ENCODE results near the gene ITGA5. TPM values are rescaled to one million over a fixed set of nuclear protein-coding genes. Genes with fewer than 3 reads are reported as not detected.
A peak's percentile ranks its signal among the peaks of the same experiment; 100 is the strongest.

ITGA5 gene
- total RNA-seq, 1 donor from 2014 or later, result 688 TPM

DNA sequence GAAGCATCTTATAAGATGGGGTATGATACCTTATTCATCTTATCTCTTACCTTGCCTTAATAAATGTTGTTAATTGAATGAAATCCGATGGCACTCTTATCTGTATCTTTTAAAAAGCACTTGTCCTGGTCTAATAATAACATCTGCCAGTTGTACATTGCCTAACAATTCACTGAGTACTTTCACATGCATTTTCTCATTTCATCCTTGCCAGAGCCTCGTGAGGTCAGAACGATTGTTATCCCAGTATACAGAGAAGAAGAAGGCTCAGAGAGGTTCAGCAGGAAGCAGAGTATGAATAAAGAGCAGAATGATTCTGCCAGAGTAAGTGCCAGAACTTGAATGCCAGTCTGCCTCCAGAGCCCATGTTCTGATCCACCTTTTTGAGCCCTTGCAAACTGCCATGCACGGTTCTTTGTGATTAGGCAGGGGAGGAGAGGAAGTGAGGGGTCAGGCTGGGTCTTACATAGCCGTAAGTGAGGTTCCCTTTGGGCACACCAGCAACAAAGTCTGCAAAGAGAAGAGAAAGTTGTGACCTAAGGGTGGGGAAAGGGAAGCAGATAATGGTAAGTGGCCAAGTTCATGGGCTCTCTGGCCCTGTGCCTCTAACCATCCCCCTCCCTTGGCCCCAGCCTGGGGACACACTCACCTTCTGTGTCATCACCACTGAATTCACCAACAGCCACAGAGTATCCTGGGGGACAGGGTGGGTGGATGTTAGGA, 11.7 kb downstream of the ITGA5 start:
- Mint-ChIP-seq H3K9me3 (ENCODE audit: unreplicated experiment) (no peaks in the 10 kb centered on the region), H3K4me3 (ENCODE audit: unreplicated experiment) (peak overlapping the region; percentile 4), H3K27ac (ENCODE audit: unreplicated experiment) (peak overlapping the region; percentile 20), H3K4me1 (ENCODE audit: unreplicated experiment) (peaks cover 27% of the 10 kb centered on the region), H3K27me3 (ENCODE audit: unreplicated experiment) (peaks cover 7% of the 10 kb centered on the region), H3K36me3 (ENCODE audit: low read depth, unreplicated experiment) (peaks cover 56% of the 10 kb centered on the region)
- DNase-seq (ENCODE audit: low spot score), result no peak
- TF ChIP-seq CTCF (IDR thresholded peaks at IDR 0.05; ENCODE audit: unreplicated experiment), result no peak

DNA sequence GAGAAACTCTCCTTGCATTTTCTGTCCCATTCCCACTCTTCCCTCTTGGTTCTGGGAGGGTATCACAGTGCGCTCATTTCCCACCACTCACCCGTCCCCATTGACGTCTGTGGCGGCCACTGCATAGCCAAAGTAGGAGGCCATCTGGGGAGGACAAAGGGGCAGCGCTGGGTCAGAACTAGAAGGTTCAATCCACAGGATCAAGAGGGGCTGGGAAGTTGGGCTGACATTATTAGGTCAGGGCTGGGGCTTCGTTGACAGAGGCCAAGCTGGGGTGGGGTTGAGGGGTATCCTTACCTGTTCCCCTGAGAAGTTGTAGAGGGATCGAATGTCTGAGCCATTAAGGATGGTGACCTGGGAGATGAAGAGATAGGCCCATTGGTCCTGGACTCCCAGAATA, 13.5 kb downstream of the ITGA5 start:
- Mint-ChIP-seq H3K4me1 (ENCODE audit: unreplicated experiment) (peaks cover 20% of the 10 kb centered on the region), H3K4me3 (ENCODE audit: unreplicated experiment) (no peak overlapping the region), H3K27ac (ENCODE audit: unreplicated experiment) (peak overlapping the region; percentile 61), H3K9me3 (ENCODE audit: unreplicated experiment) (no peaks in the 10 kb centered on the region), H3K36me3 (ENCODE audit: low read depth, unreplicated experiment) (peaks cover 67% of the 10 kb centered on the region), H3K27me3 (ENCODE audit: unreplicated experiment) (peaks cover 16% of the 10 kb centered on the region)
- TF ChIP-seq CTCF (IDR thresholded peaks at IDR 0.05; ENCODE audit: unreplicated experiment), result no peak
- no peak for DNase-seq (ENCODE audit: low spot score)

GRCh38 chr12:54405106-54405505, 14.0 kb downstream of the ITGA5 start:
- no peak for TF ChIP-seq CTCF (IDR thresholded peaks at IDR 0.05; ENCODE audit: unreplicated experiment)
- peaks cover 23% of the 10 kb centered on the region for H3K4me1 Mint-ChIP-seq (ENCODE audit: unreplicated experiment)
- H3K4me3 Mint-ChIP-seq (ENCODE audit: unreplicated experiment), result no peak overlapping the region
- H3K9me3 Mint-ChIP-seq (ENCODE audit: unreplicated experiment), result no peaks in the 10 kb centered on the region
- DNase-seq (ENCODE audit: low spot score), result no peak
- H3K27me3 Mint-ChIP-seq (ENCODE audit: unreplicated experiment), result peaks cover 16% of the 10 kb centered on the region
- H3K27ac Mint-ChIP-seq (ENCODE audit: unreplicated experiment), result peak overlapping the region; percentile 57
- H3K36me3 Mint-ChIP-seq (ENCODE audit: low read depth, unreplicated experiment), result peaks cover 72% of the 10 kb centered on the region

- peaks cover 21% of the 10 kb centered on the region for H3K27me3 Mint-ChIP-seq (ENCODE audit: unreplicated experiment)
- H3K36me3 Mint-ChIP-seq (ENCODE audit: low read depth, unreplicated experiment), result peaks cover 77% of the 10 kb centered on the region
- H3K27ac Mint-ChIP-seq (ENCODE audit: unreplicated experiment), result peak overlapping the region; percentile 79
- TF ChIP-seq CTCF (IDR thresholded peaks at IDR 0.05; ENCODE audit: unreplicated experiment), result peak; percentile 99
- no peaks in the 10 kb centered on the region for H3K9me3 Mint-ChIP-seq (ENCODE audit: unreplicated experiment)
- peaks cover 27% of the 10 kb centered on the region for H3K4me1 Mint-ChIP-seq (ENCODE audit: unreplicated experiment)
- H3K4me3 Mint-ChIP-seq (ENCODE audit: unreplicated experiment), result peak overlapping the region; percentile 17
- peak; percentile 70 for DNase-seq (ENCODE audit: low spot score)
Measured at GRCh38 chr12:54404061-54405004, 14.7 kb downstream of the ITGA5 start.

Data from endothelial cell (in vitro differentiated cells).